Effector memory CD4-positive, alpha-beta T cell (primary cell): ENCODE measurements around the gene MPP3.
"Not testable (repeated sequence)": the region's sequence is repeated elsewhere in the genome, so short reads cannot be mapped to it uniquely, and the experiment has no call there.

Experiments used
- DNase-seq, 3 donors: peaks; one replicate each; pipeline ENCODE4 v3.0.0-alpha.2; 2020
- H3K27ac ChIP-seq: 2 replicates; pipeline ENCODE4 v1.7.0; 2013; ENCODE audit warnings: mild to moderate bottlenecking, low read length, moderate library complexity; ENCODE audit not compliant: insufficient read depth, poor library complexity, severe bottlenecking
- H3K27me3 ChIP-seq: replicated peaks from 2 replicates; pipeline ENCODE4 v1.7.0; 2013; ENCODE audit warnings: mild to moderate bottlenecking, low read length; ENCODE audit not compliant: insufficient read depth, control insufficient read depth, poor library complexity, severe bottlenecking
- H3K36me3 ChIP-seq: 2 replicates; pipeline ENCODE4 v1.7.0; 2013; ENCODE audit warnings: mild to moderate bottlenecking, low read length, moderate library complexity; ENCODE audit not compliant: control insufficient read depth, insufficient read depth
- H3K4me1 ChIP-seq: 2 replicates; pipeline ENCODE4 v1.7.0; 2013; ENCODE audit warnings: low read length, mild to moderate bottlenecking; ENCODE audit not compliant: control insufficient read depth, insufficient read depth, poor library complexity, severe bottlenecking
- H3K4me3 ChIP-seq: 2 replicates; pipeline ENCODE4 v1.7.0; 2013; ENCODE audit warnings: low read length, low read depth, mild to moderate bottlenecking; ENCODE audit not compliant: insufficient read depth, poor library complexity, severe bottlenecking
- H3K9me3 ChIP-seq: 2 replicates; pipeline ENCODE4 v1.7.0; 2013; ENCODE audit warnings: mild to moderate bottlenecking, low read length, moderate library complexity; ENCODE audit not compliant: control insufficient read depth

Gene MPP3

GRCh38 chr17:43848601-43849000 lies 15.7 kb upstream of the MPP3 start:
- Histone ChIP-seq H3K36me3 (no peaks in the 10 kb centered on the region), H3K9me3 (no peaks in the 10 kb centered on the region), H3K27ac (no peak overlapping the region), H3K4me3 (no peak overlapping the region), H3K4me1 (no peaks in the 10 kb centered on the region), H3K27me3 (no peaks in the 10 kb centered on the region)
- no peak for DNase-seq

- DNase-seq, result no peak
- H3K27me3 ChIP-seq, result no peaks in the 10 kb centered on the region
- H3K27ac ChIP-seq, result no peak within 1 kb of the TSS
- no peaks in the 10 kb centered on the region for H3K36me3 ChIP-seq
- no peaks in the 10 kb centered on the region for H3K9me3 ChIP-seq
- no peak within 1 kb of the TSS for H3K4me3 ChIP-seq
- no peaks in the 10 kb centered on the region for H3K4me1 ChIP-seq
Measured at GRCh38 chr17:43846963-43847371, 14.0 kb upstream of the MPP3 start, which contains the start of gene CD300LG. CD300LG (plus strand) TSS chr17:43847176; CDS start chr17:43847217, 41 bp downstream.

- DNase-seq, result peak; percentile 22 to 56 (median 38)
- no peaks in the 10 kb centered on the region for H3K4me1 ChIP-seq
- H3K36me3 ChIP-seq, result no peaks in the 10 kb centered on the region
- no peaks in the 10 kb centered on the region for H3K27me3 ChIP-seq
- H3K9me3 ChIP-seq, result no peaks in the 10 kb centered on the region
- no peak overlapping the region for H3K27ac ChIP-seq
- H3K4me3 ChIP-seq, result no peak overlapping the region
Measured at GRCh38 chr17:43846221-43846712, 13.3 kb upstream of the MPP3 start.

- Histone ChIP-seq H3K27me3 (no peaks in the 10 kb centered on the region), H3K27ac (no peak overlapping the region), H3K9me3 (no peaks in the 10 kb centered on the region), H3K4me1 (no peaks in the 10 kb centered on the region), H3K4me3 (no peak overlapping the region), H3K36me3 (no peaks in the 10 kb centered on the region)
- no peak for DNase-seq
Measured at GRCh38 chr17:43845766-43846165, 12.8 kb upstream of the MPP3 start.

GRCh38 chr17:43844241-43844640 lies 11.3 kb upstream of the MPP3 start:
- H3K4me1 ChIP-seq, result no peaks in the 10 kb centered on the region
- no peak overlapping the region for H3K4me3 ChIP-seq
- no peak for DNase-seq
- no peaks in the 10 kb centered on the region for H3K36me3 ChIP-seq
- no peaks in the 10 kb centered on the region for H3K9me3 ChIP-seq
- no peaks in the 10 kb centered on the region for H3K27me3 ChIP-seq
- no peak overlapping the region for H3K27ac ChIP-seq

- no peaks in the 10 kb centered on the region for H3K36me3 ChIP-seq
- no peaks in the 10 kb centered on the region for H3K27me3 ChIP-seq
- no peak overlapping the region for H3K27ac ChIP-seq
- no peaks in the 10 kb centered on the region for H3K9me3 ChIP-seq
- no peak for DNase-seq
- no peak overlapping the region for H3K4me3 ChIP-seq
- no peaks in the 10 kb centered on the region for H3K4me1 ChIP-seq
Measured at GRCh38 chr17:43842975-43843325, 10.0 kb upstream of the MPP3 start.

- not testable (repeated sequence) for H3K4me1 ChIP-seq, H3K4me3 ChIP-seq, H3K36me3 ChIP-seq, H3K27ac ChIP-seq, H3K27me3 ChIP-seq, DNase-seq, H3K9me3 ChIP-seq
Measured at GRCh38 chr17:43842091-43842974, 9.4 kb upstream of the MPP3 start.

GRCh38 chr17:43841282-43841681 lies 8.3 kb upstream of the MPP3 start:
- no peak overlapping the region for H3K27ac ChIP-seq
- no peaks in the 10 kb centered on the region for H3K4me1 ChIP-seq
- no peak overlapping the region for H3K4me3 ChIP-seq
- H3K27me3 ChIP-seq, result no peaks in the 10 kb centered on the region
- H3K9me3 ChIP-seq, result no peaks in the 10 kb centered on the region
- no peak for DNase-seq
- H3K36me3 ChIP-seq, result no peaks in the 10 kb centered on the region

GRCh38 chr17:43840814-43841213 lies 7.9 kb upstream of the MPP3 start:
- Histone ChIP-seq H3K9me3 (no peaks in the 10 kb centered on the region), H3K27ac (no peak overlapping the region), H3K27me3 (no peaks in the 10 kb centered on the region), H3K36me3 (no peaks in the 10 kb centered on the region), H3K4me3 (no peak overlapping the region), H3K4me1 (no peaks in the 10 kb centered on the region)
- no peak for DNase-seq

GRCh38 chr17:43839670-43840108 lies 6.7 kb upstream of the MPP3 start:
- H3K36me3 ChIP-seq, result no peaks in the 10 kb centered on the region
- no peaks in the 10 kb centered on the region for H3K4me1 ChIP-seq
- DNase-seq, result no peak
- no peak overlapping the region for H3K27ac ChIP-seq
- H3K4me3 ChIP-seq, result no peak overlapping the region
- H3K27me3 ChIP-seq, result no peaks in the 10 kb centered on the region
- no peaks in the 10 kb centered on the region for H3K9me3 ChIP-seq
